Upper lobe of left lung (tissue), 4 donors: ENCODE results near the gene ZNF438.

Experiments used
- CTCF ChIP-seq, 6 experiments: fragments of 450-650 bp in 4 of 6; fragments of 200-600 bp in 2 of 6; sonication (generic) in 2 of 6; IDR thresholded peaks; one replicate each; pipeline ENCODE4 v1.5.1; 2016 to 2019; ENCODE audit warnings: antibody characterized with exemption in 6 of 6
- POLR2A ChIP-seq, 4 donors: fragments of 450-650 bp; IDR thresholded peaks; one replicate each; pipeline ENCODE4 v1.5.1; 2016 to 2017; ENCODE audit warnings: antibody characterized with exemption in 4 of 4, mild to moderate bottlenecking in 2 of 4
- POLR2AphosphoS5 ChIP-seq, 2 donors: sonication (generic); formaldehyde crosslinking; IDR thresholded peaks; one replicate each; pipeline ENCODE4 v1.5.1; 2017; ENCODE audit warnings: antibody characterized with exemption in 2 of 2

DNA sequence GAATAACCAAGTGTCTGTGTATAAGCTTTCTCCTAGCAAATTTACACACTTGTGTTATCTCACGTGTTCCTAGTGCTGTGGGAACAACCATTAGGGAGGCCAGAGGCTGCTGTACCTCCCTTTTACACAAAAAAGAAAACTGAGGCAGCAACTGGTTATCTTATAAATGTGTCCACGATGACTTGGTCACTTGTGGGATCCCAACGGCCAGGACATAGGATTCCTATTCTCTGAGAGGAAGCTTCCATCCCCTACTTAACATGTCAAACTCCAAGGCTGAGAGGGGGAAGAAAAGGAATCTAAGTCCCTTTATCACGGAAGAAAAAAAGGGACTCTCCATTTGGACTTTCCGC is 484 bp downstream of the ZNF438 start:
- TF ChIP-seq CTCF (IDR thresholded peaks at IDR 0.05) (no peak), POLR2A (IDR thresholded peaks at IDR 0.05) (no peak), POLR2AphosphoS5 (IDR thresholded peaks at IDR 0.05) (no peak)
